Stimulated activated CD4-positive, alpha-beta T cell treated with anti-CD3 and anti-CD28 coated beads, Interleukin-4, amount 100 ng/mL, for 1 hour (primary cell): ENCODE data around the gene PLCXD1.
"Not testable (repeated sequence)": the region's sequence is repeated elsewhere in the genome, so short reads cannot be mapped to it uniquely, and the experiment has no call there.

Source experiments
- DNase-seq: peaks from one replicate; pipeline ENCODE4 v3.0.0-alpha.2; 2020

PLCXD1 gene

DNA sequence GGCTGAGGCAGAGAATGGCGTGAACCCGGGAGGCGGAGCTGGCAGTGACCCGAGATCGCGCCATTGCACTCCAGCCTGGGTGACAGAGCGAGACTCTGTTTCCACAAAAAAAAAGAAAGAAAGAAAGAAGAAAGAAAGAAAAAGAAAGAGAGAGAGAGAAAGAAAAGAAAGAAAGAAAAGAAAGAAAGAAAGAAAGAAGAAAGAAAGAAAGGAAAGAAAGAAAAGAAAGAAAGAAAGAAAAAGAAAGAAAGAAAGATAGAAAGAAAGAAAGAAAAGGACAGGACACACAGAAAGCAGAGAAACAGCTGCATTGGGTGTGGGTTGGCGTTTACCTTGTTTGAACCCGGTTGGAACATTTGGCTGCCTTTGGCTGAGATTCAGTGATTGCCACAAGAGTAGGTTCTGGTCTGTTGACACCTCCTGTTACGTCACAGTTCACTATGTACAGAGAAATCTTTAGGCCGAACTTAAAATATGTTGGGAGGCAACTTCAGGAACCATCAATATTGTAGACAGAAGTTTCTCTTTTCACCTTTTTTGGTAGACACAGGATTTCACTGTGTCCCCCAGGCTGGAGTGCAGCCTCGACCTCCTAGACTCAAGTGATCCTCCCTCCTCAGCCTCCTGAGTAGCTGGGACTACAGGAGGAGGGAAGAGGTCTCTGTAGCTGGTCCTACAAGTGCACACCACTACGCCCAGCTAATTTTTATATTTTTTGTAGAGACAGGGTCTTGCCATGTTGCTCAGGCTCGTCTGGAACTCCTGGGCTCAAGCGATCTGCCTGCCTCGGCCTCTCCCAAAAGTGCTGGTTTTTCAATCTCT, 16.3 kb upstream of the PLCXD1 start:
- DNase-seq: no peak

DNA sequence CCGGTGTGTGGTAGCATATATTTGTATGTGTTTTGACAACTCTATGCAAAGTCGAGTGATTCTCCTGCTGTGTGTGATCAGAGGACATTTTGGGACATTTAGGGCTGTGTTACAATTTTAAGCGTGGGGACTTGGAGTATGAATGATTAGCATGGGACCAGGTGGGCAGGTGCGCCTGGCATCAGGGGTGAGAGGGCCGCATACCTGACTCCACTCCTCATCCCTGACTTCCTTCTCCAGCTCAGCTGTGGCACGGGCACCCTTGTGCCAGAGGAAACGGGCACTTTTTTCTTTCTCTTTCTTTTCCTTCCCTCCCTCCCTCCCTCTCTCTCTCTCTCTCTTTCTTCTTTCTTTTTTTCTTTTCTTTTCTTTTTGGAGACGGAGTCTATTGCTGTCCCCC, 15.7 kb upstream of the PLCXD1 start:
- no peak for DNase-seq

DNA sequence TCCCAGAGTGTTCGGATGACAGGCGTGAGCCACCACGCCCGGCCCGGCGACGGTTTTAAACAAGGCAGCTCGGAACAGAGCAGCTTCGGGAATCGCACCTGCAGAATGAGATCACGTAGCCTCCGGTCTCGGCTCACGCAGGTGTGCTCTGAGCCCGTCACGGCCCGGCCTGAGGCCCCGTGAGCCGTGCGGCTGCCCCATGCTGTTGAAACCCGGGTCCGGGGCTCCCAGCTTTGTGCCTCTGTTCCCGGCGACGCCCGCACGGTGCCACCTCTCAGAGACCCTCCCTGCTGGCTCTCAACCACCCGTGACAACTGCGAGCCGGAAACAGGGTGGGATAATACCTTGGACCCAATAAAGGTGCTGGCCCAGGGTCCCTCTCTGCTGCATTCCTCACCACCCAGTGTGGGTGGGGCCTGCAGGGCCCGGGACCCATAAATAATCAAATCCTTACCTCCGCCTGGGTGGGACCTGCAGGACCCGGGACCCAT, 13.4 kb upstream of the PLCXD1 start:
- DNase-seq: no peak

DNA sequence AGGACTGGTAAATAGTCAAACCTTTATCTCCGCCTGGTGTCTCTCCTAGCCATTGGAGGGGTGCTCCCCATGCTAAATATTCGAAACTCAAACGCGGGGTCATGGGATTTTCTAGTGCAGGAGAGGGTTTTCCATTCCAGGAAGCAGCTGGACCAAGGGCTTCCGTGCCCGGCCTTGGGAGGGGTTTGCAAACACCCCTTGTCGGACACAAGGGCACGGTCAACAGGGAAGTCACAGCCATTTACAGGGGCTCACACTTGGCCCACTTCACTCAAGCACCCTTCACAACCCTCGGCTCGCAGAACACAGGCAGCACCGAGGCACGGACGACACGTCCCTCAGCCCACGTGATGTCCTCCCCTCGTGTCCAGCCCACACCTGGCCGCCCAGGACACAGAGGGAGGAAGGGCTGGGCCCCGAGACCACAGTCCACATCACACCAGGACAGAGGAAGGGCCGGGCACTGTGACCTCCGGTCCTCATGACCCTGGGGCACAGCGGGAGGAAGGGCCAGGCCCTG, 10.3 kb upstream of the PLCXD1 start:
- no peak for DNase-seq

DNA sequence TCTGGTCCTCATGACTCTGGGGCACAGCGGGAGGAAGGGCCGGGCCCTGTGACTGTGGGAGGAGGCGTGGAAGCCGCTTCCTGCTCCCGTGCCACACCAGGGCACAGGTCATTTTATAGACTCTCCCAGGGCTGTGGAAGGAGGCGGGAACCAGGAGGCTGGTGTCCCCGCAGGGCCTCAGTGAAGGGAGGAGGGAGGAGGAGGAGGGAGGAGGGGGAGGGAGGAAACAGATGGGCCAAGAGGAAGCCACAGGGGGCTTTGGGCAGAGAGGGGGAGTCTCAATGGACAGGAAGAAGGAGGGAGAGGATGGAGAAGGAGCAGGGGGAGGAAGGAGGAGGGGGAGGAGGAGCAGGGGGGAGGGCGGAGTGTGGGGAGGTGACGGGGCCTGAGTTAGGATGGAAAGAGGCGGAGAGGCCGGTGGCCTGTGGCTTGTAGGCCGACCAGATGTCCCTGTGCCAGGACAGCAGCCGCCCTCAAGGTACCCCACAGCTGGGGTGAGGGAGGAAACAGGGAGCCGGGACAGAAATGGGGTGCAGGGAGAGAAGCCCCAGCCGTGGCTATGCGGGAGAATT, 6.2 kb upstream of the PLCXD1 start:
- DNase-seq: no peak

DNA sequence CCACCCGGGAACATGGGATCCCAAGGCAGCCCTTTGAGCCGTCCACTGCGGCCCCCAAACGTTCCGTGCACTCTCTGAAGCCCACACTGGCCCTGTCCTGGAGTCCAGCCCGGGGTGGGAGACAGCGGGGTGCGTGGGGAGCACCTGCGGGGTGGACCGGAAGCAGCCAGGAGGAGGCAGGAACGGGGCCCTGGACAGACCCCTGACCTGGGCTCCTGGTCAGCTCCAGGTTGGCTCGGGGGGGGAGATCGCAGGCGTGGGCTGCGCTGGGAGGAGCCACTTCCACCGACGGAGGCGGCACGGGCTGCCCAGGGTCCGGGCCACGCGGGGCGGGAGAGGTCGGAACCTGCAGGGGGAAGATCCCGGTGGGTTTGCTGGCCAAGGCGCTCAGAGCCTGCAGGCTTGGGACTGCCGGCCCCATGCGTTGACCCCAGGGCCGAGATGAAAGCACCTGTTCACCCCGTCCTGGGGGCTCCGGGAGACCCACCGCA, 5.7 kb upstream of the PLCXD1 start:
- no peak for DNase-seq

DNA sequence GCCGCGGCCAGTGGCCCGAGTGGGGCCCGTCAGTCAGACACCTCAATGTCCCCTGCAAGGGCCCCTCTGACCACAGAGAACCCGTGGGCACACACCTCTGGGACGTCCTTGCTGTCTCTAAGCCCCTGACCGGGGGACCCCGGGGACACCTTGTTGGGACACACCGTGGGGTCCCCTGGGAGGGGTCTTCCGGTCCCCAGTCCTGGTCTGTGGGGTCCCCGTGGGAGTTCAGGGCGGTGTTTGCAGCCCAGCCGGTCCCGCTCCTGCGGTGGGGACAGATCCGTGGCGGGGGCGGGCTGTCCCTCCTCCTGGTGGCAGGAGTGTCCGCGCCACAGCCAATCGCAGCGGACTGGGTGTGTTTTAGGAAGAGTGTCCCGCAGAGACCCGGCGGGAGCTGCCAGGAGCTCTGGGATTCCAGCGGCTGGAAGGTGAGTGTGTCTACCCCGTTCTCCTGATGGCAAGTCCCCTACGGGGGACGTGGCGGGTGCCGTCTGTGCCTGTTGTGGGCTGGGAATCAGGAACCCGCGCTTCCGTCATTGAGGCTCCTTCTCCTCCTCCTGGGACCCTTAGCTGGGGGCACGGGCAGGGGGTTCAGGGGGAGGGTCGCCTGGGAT, 5.1 kb upstream of the PLCXD1 start:
- DNase-seq: peak; percentile 49

DNA sequence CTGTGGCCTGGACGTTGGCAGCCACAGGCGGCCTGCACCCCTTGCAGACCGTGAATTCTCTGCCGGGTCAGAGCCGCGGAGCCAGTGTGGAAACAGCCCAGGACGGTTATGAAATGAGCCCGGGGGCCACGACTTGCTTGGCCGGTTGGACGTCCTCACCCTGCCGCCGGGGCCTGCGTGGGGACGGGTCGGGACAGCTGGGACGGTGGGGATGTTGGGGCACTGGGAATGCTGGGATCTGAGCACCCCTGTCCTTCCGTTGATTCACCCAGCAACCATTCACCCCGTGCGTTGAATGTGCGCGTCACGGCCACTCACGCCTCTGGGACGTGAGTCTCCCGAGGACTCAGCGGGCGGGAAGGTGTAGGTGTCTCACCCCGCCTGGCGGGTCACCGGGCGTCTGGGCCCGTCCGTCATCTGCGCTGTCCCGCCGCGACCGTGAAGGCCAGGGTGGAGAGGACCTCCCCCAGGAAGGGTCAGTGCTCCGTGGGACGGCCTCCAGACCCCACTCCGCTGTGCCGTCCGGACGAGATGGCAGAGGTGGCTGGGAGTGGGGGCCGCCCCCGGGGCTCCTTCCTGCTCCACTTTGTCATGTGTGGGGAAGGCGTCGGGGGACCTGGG, 4.5 kb upstream of the PLCXD1 start:
- peak; percentile 41 for DNase-seq

DNA sequence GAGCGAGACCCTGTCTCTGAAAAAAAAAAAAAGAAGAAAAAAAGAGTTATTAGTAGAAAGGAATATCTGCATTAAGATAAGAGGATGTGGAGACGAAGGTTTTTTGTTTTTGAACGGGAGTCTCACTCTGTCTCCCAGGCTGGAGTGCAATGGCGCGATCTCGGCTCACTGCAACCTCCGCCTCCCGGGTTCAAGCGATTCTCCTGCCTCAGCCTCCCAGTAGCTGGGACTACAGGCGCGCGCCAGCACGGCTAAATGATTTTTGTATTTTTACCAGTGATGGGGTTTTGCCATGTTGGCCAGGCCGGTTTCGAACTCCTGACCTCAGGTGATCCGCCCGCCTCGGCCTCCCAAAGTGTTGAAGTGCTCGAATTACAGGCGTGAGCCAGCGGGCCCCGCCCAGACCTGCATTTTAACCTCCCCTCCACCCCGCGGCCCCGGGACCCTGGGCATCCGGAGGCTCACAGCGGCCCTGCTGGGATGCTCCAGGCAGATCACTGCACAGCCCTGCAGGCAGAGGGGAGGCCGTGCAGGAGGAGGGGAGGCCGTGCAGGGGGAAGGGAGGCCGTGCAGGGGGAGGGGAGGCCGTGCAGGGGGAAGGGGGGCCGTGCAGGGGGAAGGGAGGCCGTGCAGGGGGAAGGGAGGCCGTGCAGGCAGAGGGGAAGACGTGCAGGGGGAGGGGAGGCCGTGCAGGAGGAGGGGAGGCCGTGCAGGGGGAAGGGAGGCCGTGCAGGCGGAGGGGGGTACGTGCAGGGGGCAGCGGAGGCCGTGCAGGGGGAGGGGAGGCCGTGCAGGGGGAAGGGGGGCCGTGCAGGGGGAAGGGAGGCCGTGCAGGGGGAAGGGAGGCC, 1.2 kb upstream of the PLCXD1 start:
- not testable (repeated sequence) for DNase-seq

DNA sequence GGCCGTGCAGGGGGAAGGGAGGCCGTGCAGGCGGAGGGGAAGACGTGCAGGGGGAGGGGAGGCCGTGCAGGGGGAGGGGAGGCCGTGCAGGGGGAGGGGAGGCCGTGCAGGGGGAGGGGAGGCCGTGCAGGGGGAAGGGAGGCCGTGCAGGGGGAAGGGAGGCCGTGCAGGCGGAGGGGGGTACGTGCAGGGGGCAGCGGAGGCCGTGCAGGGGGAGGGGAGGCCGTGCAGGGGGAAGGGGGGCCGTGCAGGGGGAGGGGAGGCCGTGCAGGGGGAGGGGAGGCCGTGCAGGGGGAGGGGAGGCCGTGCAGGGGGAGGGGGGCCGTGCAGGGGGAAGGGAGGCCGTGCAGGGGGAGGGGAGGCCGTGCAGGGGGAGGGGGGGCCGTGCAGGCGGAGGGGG, 459 bp upstream of the PLCXD1 start:
- DNase-seq: not testable (repeated sequence)

DNA sequence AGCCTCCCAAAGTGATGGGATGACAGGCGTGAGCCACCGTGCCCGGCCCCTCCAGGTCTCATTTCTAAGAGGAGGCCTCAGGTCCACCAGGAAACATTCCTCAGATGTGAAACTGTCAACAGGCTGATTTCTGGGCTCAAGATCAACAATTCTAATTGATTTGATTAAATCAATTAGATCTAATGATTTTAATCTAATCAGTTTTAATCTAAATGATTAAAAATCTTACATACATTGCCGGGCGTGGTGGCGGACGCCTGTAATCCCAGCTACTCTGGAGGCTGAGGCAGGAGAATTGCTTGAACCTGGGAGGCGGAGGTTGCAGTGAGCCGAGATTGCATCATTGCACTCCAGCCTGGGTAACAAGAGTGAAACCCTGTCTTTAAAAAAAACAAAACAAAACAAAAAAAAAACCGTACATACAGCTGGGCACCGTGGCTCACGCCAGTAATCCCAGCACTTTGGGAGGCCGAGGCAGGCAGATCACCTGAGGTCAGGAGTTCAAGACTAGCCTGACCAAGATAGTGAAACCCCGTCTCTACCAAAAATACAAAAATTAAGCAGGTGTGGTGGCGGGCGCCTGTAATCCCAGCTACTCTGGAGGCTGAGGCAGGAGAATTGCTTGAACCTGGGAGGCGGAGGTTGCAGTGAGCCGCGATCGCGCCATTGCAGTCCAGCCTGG, 960 bp downstream of the PLCXD1 start:
- DNase-seq: not testable (repeated sequence)

DNA sequence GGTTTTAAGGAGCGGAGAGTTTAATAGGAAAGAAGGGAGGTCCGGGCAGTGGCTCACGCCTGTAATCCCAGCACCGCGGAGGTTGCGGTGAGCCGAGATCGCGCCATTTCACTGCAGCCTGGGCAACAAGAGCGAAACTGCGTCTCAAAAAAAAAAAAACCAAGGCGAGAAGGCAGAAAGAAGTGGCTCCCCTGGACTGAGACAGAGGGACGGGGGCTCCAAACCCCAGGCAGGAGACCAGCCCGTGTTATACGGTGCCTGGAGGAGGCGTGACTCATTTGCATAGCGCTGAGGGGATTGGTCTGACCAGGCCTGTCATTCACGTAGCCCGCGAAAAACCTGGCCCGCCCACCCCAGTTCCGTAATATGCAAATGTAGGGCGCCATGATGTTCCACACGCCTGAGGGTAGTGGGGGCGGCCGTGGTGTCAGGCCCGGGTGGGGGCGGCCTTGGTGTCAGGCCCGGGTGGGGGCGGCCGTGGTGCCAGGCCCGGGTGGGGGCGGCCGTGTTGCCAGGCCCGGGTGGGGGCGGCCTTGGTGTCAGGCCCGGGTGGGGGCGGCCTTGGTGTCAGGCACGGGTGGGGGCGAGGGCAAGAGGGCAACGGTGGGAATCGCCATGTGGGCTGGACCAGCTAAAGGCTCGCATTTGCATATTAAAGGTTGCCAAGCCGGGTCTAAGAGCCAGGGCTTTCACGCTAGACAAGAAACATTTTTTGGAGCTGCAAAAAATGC, 2.1 kb downstream of the PLCXD1 start:
- DNase-seq: peak; percentile 88

DNA sequence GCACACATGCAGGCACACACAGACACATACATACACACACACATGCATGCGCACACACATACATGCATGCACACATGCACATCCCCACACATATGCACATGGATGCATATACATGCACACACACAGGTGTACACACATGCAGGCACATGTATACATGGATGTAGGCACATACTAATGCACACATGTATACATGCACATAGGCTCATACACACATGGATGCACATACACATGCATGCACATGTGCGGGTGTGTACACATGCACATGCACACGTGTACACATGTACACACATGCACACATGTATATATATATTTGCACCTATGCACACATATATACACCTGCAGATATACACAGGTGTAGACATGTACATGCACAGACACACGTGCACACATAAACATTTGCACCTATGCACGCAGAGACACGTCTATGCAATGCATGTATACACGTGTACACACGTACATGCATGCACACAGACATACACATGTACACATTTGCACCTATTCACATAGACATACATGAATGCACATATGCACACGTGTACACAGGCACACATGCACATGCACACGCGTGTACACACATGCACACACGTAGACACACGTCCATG, 4.0 kb downstream of the PLCXD1 start:
- DNase-seq: no peak

DNA sequence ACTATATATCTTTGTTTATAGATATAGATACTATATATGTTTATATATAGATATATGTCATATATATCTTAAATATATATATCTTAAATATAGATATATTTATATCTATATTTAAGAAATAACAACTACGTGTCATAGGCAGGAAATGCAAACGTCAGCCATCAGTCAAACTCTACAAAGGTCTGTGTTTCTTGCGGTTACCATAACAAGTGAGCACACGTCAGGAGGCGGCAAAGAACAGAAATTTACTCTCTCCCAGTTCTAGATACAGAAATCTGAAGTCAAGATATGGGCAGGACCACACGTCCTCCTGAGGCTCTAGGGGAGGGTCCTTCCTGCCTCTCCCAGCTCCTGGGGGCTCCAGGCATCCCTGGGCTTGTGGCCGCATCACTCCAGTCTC, 6.5 kb downstream of the PLCXD1 start:
- DNase-seq: no peak

DNA sequence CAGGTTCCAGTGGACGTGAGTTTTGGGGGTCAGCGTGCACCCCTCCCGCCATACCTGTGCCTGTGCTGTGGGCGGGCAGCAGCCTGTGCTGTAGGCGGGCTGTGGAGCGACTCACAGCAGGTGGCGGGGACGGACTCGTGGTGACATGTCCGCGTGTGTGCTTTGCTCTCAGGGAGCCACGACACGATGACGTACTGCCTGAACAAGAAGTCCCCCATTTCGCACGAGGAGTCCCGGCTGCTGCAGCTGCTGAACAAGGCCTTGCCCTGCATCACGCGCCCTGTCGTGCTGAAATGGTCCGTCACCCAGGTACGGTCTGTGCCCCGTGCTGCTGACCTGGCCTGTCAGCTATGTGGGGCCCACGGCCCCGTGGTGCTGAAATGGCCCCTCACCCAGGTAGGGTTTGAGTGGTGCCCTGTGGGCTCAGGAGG, 7.4 kb downstream of the PLCXD1 start:
- DNase-seq: no peak

DNA sequence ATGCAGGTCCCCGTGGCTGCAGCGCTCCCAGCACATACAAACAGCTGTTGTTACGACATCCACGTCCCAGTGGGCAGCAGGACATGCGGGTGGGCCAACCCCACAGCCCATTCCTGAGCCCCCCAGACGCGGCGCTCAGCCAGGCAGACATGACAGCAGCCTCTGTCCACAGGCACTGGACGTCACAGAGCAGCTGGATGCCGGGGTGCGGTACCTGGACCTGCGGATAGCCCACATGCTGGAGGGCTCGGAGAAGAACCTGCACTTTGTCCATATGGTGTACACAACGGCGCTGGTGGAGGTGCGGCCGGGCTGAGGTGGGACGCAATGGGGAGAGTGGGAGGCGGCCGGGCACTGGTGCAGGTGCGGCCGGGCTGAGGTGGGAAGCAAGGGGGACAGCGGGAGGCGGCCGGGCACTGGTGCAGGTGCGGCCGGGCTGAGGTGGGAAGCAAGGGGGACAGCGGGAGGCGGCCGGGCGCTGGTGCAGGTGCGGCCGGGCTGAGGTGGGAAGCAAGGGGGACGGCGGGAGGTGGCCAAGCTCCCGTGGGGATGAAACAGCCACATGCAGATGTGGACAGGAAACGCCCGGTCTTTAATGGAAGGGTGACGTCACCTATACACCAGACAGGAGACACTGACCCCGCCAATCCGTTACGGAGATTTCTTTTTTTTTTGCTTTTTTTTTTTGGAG, 9.4 kb downstream of the PLCXD1 start:
- DNase-seq: no peak

DNA sequence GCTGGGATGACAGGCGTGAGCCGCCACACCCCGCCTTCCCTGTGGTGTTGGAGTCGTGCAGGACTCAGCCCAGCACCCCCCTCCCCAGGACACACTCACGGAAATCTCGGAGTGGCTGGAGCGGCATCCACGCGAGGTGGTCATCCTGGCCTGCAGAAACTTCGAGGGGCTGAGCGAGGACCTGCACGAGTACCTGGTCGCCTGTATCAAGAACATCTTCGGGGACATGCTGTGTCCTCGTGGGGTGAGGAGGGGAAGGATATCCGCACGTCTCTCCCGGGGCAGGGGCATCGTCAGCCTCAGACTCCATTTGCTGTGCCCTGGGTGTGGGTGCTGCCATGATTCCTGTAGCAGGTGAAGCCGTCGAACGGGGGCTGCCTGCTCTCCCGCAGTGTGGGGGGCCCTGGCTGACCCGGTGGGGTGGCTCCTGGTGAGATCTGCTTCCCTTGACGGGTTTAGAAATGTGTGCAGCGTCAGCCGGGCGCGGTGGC, 10.3 kb downstream of the PLCXD1 start:
- no peak for DNase-seq

DNA sequence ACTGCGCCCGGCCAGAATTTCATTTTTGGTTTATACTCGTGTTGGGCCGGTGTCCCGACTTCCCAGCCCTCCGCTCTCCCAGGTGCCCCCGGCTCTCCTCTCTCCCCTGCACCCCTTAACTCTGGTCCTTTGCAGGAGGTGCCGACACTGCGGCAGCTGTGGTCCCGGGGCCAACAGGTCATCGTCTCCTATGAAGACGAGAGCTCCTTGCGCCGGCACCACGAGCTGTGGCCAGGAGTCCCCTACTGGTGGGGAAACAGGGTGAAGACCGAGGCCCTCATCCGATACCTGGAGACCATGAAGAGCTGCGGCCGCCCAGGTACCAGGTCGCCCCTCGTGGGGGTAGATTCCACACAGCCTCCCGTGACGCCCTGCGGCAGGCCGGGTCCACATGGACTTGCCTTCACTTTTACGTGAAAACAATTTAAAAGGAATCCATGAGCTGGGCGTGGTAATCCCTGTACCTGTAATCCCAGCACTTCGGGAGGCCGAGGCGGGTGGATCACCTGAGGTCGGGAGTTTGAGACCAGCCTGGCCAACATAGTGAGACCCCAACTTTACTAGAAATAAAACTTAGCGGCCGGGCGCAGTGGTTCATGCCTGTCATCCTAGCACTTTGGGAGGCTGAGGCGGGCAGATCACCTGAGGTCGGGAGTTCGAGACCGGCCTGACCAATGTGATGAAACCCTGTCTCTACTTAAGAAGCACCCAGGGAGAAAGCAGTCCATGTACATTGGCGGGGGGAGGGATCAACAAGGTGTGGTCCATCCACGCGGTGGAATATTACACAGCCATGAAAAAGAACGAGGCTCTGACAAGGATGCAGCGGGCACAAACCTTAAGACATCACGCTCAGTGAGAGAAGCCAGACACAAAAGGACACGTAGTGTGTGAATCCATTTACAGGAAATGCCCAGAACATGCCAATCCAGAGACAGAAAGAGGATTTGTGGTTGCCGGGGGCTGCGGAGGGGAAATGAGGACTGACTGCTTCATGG, 12.0 kb downstream of the PLCXD1 start:
- DNase-seq: no peak
